GM12865 (cell line): ENCODE measurements around the gene BLVRA.

Experiments
- DNase-seq: peaks from one replicate; pipeline ENCODE4 v3.0.0; 2010; ENCODE audit warnings: low read depth
- H3K4me3 ChIP-seq: 2 replicates; pipeline ENCODE4 v1.5.1; 2011; ENCODE audit warnings: mild to moderate bottlenecking, low read depth, low read length, control low read depth
- CTCF ChIP-seq: IDR thresholded peaks from 2 replicates; pipeline ENCODE4 v1.5.1; 2011; ENCODE audit warnings: low read length, control low read depth, low read depth, inconsistent platforms; ENCODE audit not compliant: insufficient read depth; ENCODE audit errors: missing control alignments

BLVRA gene

GRCh38 chr7:43844257-43844656 lies 85.8 kb downstream of the BLVRA start:
- no peak overlapping the region for H3K4me3 ChIP-seq
- DNase-seq = no peak
- no peak for TF ChIP-seq CTCF

GRCh38 chr7:43844662-43845061 lies 86.2 kb downstream of the BLVRA start:
- no peak overlapping the region for H3K4me3 ChIP-seq
- no peak for TF ChIP-seq CTCF
- DNase-seq = no peak

GRCh38 chr7:43847496-43847895 lies 89.0 kb downstream of the BLVRA start:
- no peak overlapping the region for H3K4me3 ChIP-seq
- DNase-seq = no peak
- no peak for TF ChIP-seq CTCF

GRCh38 chr7:43849047-43849446 lies 90.6 kb downstream of the BLVRA start:
- TF ChIP-seq CTCF = no peak
- H3K4me3 ChIP-seq = no peak overlapping the region
- DNase-seq = no peak

GRCh38 chr7:43850348-43851116 lies 92.1 kb downstream of the BLVRA start:
- no peak overlapping the region for H3K4me3 ChIP-seq
- TF ChIP-seq CTCF = no peak
- peak; percentile 25 for DNase-seq

- no peak for DNase-seq
- no peak for TF ChIP-seq CTCF
- no peak overlapping the region for H3K4me3 ChIP-seq
These were observed 93.3 kb downstream of the BLVRA start for GRCh38 chr7:43851805-43852204.

GRCh38 chr7:43855176-43855575 lies 96.7 kb downstream of the BLVRA start:
- DNase-seq = no peak
- no peak for TF ChIP-seq CTCF
- H3K4me3 ChIP-seq = no peak overlapping the region
